Activated CD8-positive, alpha-beta memory T cell treated with anti-CD3 and anti-CD28 coated beads, Interleukin-2, amount 50 U/mL, for 1 hour (primary cell): ENCODE measurements around the gene NPTX1.
"Not testable (repeated sequence)": the region's sequence is repeated elsewhere in the genome, so short reads cannot be mapped to it uniquely, and the experiment has no call there.

Source experiments
- DNase-seq: peaks from one replicate; pipeline ENCODE4 v3.0.0-alpha.2; 2020; ENCODE audit errors: extremely low read depth

The NPTX1 gene, protein sequence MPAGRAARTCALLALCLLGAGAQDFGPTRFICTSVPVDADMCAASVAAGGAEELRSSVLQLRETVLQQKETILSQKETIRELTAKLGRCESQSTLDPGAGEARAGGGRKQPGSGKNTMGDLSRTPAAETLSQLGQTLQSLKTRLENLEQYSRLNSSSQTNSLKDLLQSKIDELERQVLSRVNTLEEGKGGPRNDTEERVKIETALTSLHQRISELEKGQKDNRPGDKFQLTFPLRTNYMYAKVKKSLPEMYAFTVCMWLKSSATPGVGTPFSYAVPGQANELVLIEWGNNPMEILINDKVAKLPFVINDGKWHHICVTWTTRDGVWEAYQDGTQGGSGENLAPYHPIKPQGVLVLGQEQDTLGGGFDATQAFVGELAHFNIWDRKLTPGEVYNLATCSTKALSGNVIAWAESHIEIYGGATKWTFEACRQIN

DNA sequence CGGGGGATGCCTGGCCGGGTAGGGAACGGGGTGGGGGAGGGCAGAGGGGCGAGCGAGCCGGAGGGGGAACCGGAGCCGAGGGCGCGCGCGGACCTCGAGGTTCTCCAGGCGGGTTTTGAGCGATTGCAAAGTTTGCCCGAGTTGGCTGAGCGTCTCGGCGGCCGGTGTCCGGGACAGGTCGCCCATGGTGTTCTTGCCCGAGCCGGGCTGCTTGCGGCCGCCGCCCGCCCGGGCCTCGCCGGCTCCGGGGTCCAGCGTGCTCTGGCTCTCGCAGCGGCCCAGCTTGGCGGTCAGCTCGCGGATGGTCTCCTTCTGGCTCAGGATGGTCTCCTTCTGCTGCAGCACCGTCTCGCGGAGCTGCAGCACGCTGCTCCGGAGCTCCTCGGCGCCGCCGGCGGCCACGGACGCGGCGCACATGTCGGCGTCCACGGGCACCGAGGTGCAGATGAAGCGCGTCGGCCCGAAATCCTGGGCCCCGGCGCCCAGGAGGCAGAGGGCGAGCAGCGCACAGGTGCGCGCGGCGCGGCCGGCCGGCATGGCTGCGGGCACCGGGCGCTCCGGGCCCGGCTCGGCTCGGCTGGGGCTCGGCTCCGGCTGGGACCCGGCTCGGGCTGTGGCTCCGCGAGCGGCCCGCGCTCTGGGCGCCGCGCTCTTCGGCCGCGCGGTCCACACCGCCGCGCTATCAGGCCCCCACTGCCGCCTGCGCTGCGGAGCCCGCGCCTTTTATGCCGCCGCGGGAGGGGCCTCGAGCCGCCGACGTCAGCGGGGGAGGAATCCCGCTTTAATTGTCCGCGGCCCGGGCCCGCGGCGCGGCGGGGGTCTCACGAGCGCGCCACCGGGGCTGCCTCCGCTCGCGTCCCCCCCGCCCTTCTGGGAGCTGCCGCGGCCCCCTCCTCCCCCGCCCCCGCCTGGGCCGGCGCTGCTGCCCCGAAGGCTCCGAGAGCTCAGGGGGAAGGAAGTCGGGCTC, at the start of gene NPTX1:
Gene NPTX1, minus strand, starts transcription at position 698 of the 967 bp plus-strand sequence. Its CDS starts 161 bp downstream, at position 537.
- DNase-seq: no peak

DNA sequence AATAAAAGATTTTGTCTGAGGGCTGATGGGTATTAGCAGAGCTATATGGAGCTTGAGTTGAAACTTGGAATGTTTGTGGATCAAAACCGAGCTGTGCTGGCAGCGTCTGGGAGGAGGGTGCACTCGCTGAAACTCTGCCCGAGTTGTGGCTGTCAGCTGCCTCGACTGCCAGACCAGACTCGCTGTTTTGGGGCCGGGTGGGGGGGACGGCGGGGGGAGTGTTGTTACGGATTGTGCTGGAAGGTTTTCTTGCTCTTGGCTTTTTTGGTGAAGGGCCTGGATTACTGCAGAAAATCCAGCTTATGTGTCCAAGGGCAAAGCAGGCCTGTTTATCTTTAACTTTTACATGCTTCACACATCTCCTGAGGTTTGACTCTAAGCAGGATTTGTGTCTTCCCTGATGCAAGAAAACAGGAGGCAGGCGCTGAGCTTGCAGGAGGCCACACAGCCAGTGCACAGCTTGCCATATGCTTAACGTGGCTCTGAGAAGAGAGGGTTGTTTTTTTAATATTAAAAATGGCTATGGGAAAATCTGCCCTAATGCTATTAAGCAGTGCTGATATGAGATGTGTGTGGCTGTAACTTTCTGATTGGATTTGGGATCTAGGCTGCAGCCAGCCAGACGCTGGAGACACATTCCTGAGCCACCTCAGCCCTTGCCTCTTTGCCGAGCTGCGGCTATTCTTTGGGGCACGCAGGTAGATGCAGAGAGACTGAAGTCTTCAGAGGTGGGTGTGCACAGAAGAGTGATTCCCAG, 47.7 kb upstream of the NPTX1 start:
- no peak for DNase-seq

DNA sequence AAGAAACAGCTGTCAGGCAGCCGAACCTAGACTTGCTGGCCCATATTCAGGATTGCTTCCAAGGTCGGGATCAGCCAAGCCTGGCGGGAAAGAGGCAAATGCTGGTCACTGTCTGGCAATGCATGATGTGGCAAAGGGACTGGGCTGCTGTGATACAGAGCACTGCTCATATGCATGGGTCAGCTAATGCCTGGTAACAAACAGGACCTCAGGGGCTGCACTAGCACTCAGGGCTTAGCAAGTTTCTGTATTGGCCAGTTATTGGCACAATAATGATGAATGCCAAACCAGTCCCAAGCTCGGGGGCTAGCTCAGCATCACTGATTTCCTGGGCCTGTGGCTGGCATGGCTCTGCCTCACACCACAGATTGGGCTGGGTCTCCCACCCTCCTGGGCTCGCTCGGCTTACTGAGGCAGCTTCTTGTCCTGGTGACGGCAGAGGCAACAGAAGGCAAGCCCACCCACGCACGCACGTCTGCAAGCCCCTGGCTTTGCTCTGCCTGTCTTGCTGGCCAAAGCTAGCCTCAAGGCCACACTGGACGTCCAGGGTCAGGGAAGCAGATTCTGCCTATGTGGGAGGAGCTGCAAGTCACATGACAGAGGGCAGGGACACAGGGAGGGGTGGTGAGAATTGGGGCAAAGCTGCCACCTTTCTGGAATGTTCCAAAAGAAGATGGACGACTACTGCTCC, 46.8 kb upstream of the NPTX1 start:
- no peak for DNase-seq

GRCh38 chr17:80520810-80521455, 44.5 kb upstream of the NPTX1 start:
- no peak for DNase-seq

- no peak for DNase-seq
Observed at GRCh38 chr17:80519091-80519781, 42.8 kb upstream of the NPTX1 start.

DNA sequence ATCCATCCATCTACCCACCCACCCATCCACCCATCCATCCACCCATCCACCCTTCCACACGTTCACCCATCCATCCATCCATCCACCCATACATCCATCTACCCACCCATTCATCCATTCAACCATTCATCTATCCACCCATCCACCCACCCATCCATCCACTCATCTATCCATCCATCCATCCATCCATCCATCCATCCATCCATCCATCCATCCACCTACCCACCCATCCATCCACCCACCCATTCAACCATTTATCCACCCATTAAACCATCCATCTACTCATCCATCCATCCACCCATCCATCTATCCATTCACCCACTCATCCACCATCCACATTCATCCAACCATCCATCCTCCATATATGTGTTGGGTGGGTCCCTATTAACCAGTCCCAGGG, 42.0 kb upstream of the NPTX1 start:
- DNase-seq: no peak

DNA sequence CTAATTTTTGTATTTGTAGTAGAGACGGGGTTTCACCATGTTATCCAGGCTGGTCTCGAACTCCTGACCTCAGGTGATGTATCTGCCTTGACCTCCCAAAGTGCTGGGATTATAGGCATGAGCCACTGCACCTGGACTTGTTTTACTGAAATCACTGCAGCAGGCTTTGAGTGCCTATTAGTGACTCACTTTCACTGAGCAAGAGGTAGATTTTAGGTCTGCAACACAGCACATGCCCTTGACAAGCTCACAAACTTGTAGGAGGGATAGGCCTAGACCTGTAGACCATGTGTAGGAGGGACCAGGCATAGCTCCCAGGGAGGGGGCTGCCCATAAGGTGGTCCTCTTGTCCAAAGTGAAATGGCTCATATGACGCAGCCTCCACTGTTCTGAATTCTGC, 41.2 kb upstream of the NPTX1 start:
- DNase-seq: no peak

GRCh38 chr17:80516171-80516932, 39.9 kb upstream of the NPTX1 start:
- DNase-seq: no peak

- no peak for DNase-seq
Observed at GRCh38 chr17:80513892-80514291, 37.5 kb upstream of the NPTX1 start.

- no peak for DNase-seq
Observed at GRCh38 chr17:80513201-80513600, 36.8 kb upstream of the NPTX1 start.

GRCh38 chr17:80512233-80512632, 35.8 kb upstream of the NPTX1 start:
- no peak for DNase-seq

DNA sequence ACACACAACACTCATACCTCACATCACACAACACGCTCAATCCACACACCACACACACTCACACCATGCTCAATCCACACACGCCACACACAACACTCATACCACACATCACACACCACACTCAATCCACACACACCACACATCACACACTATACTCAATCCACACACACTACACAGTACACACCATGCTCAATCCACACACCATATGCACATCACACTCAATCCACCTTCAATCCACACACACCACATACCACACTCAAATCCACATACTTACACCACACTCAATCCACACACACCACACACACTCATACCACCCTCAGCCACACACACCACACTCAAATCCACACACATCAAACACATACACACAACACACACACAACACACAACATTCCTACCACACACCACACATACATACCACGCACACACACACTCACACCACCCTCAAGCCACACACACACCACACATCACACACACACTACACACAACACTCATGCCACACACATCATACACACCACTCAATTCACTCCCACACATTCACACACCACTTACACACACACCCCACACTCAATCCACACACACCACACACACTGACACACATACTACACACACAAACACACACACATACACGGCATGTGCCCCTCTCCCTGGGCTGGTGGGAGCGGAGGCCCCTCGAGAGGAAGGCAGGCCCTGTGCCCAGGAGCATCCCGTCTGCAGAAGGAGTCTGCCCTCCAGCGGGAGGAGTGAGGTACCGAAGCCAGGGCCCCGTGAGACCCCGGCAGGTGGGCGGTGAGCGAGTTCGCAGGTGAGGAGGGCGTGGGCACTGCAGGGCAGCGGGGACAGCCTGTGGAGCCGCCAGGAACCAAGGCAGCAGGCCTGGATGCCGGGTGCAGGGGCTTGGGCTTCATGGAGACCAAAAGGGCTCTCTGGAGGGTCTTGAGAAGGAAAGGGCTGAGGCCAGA, 35.1 kb upstream of the NPTX1 start:
- DNase-seq: no peak

- no peak for DNase-seq
Observed at GRCh38 chr17:80510772-80511171, 34.4 kb upstream of the NPTX1 start.

DNA sequence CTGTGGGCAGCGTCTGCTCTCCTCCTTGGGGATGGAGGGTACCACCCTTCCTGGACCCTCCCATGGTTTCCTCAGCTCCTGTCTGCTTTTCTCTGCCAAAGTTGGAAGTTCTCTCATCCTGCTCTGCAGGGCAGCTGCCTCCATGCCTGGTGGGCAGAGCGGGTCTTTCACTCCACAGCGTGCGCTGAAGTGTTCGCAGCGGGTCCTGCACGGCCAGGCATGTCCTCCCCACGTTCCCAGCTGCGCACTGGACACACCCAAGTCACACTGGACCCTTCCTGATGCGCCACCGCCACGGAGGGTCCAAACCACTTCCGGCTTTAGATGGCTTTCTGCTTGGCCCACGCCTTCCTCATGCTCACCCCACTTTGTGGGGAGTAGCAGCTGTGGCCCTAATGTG, 33.7 kb upstream of the NPTX1 start:
- DNase-seq: no peak

DNA sequence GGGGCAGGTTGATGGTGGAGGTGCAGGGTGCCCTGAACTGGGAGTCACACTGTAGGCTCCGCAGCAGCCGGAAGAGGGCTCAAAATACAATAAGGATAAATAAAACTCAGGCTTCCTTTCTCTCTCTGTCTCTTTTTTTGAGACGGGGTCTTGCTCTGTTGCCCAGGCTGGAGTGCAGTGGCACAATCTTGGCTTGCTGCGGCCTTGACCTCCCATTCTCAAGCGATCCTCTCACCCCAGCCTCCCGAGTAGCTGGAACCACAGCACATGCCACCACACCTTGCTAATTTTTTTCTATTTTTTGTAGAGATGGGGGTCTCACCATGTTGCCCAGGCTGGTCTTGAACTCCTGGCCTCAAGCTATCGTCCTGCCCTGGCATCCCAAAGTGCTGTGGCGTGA, 32.9 kb upstream of the NPTX1 start:
- no peak for DNase-seq

- no peak for DNase-seq
Observed at GRCh38 chr17:80507965-80508364, 31.6 kb upstream of the NPTX1 start.

- not testable (repeated sequence) for DNase-seq
Observed at GRCh38 chr17:80507177-80507576, 30.8 kb upstream of the NPTX1 start.

- no peak for DNase-seq
Observed at GRCh38 chr17:80504686-80505413, 28.4 kb upstream of the NPTX1 start.
